Activated T-helper 1 cell treated with anti-CD3 and anti-CD28 coated beads, Interleukin-2, amount 50 U/mL, for 16 hours (primary cell): ENCODE data around the gene SCN4A.
"Not testable (repeated sequence)": the region's sequence is repeated elsewhere in the genome, so short reads cannot be mapped to it uniquely, and the experiment has no call there.

ENCODE experiments used
- DNase-seq, 2 donors: peaks; one replicate each; pipeline ENCODE4 v3.0.0-alpha.2; 2020; ENCODE audit warnings: low read depth in 1 of 2, low spot score in 1 of 2

Gene SCN4A

GRCh38 chr17:63889026-63889848, 83.5 kb downstream of the SCN4A start:
- not testable (repeated sequence) for DNase-seq
